Caco-2 (cell line): Measurements from ENCODE around the gene PPAN. TPM values are rescaled to one million over a fixed set of nuclear protein-coding genes. Genes with fewer than 3 reads are reported as not detected.
A peak's percentile ranks its signal among the peaks of the same experiment; 100 is the strongest.

Source experiments
- Bru-seq: library from RNA; stranded (reverse); fragments of 400-500 nt; gene quantifications from one replicate; lab custom pipeline; 2021; lab: Mats Ljungman, UMichigan
- BruChase-seq, 2 experiments: library from RNA; stranded (reverse); fragments of 400-500 nt; gene quantifications; one replicate each; lab custom pipeline; 2021; lab: Mats Ljungman, UMichigan
- BruUV-seq: library from RNA; stranded (reverse); fragments of 400-500 nt; replicated peaks from 2 replicates; lab custom pipeline; 2021; lab: Mats Ljungman, UMichigan
- CTCF ChIA-PET: fragments of 300-600 bp; sonication (Branson Sonifier 250); formaldehyde crosslinking; loops from one replicate; lab custom pipeline; 2022; ENCODE audit warnings: antibody characterized with exemption; lab: Charles Lee
- POLR2A ChIA-PET: fragments of 300-600 bp; sonication (Branson Sonifier 250); formaldehyde crosslinking; loops from one replicate; lab custom pipeline; 2022; ENCODE audit warnings: antibody characterized with exemption; lab: Charles Lee
- DNase-seq, 2 experiments: peaks; one replicate each; pipeline versions ENCODE4 v3.0.0 to v3.0.0-alpha.2; 2020 to 2022
- H3K27me3 ChIP-seq: replicated peaks from 2 replicates; pipeline ENCODE4 v1.6.0; 2011; ENCODE audit warnings: low read length; ENCODE audit not compliant: control insufficient read depth, insufficient read depth
- H3K36me3 ChIP-seq: 2 replicates; pipeline ENCODE4 v1.5.1; 2011; ENCODE audit warnings: low read length; ENCODE audit not compliant: control insufficient read depth, insufficient read depth
- H3K4me1 ChIP-seq: fragments of 250-450 bp; sonication (Bioruptor Pico); 2 replicates; pipeline ENCODE4 v1.5.1; 2020; ENCODE audit warnings: mild to moderate bottlenecking
- H3K4me3 ChIP-seq: 2 replicates; pipeline ENCODE4 v1.5.1; 2011; ENCODE audit warnings: low read depth, mild to moderate bottlenecking, control low read depth, low read length
- H3K9me3 ChIP-seq: fragments of 250-450 bp; sonication (Bioruptor Pico); 2 replicates; pipeline ENCODE4 v1.5.1; 2020; ENCODE audit warnings: mild to moderate bottlenecking, moderate library complexity
- H3K27ac Mint-ChIP-seq: one replicate; pipeline ENCODE4 v1.8.0; 2022; ENCODE audit warnings: mixed read lengths; ENCODE audit not compliant: unreplicated experiment
- H3K27me3 Mint-ChIP-seq: one replicate; pipeline ENCODE4 v1.8.0; 2022; ENCODE audit warnings: mixed read lengths; ENCODE audit not compliant: insufficient read depth, unreplicated experiment
- H3K36me3 Mint-ChIP-seq: one replicate; pipeline ENCODE4 v1.8.0; 2022; ENCODE audit warnings: mild to moderate bottlenecking, mixed read lengths; ENCODE audit not compliant: insufficient read depth, unreplicated experiment
- H3K4me1 Mint-ChIP-seq: one replicate; pipeline ENCODE4 v1.8.0; 2022; ENCODE audit warnings: low read depth, mixed read lengths; ENCODE audit not compliant: unreplicated experiment
- H3K4me3 Mint-ChIP-seq: one replicate; pipeline ENCODE4 v1.8.0; 2022; ENCODE audit warnings: mild to moderate bottlenecking, moderate library complexity, mixed read lengths; ENCODE audit not compliant: unreplicated experiment
- H3K9me3 Mint-ChIP-seq: one replicate; pipeline ENCODE4 v1.8.0; 2022; ENCODE audit warnings: mixed read lengths; ENCODE audit not compliant: unreplicated experiment
- intact Hi-C: fragments of 100-400 bp; cut with micrococcal nuclease; formaldehyde crosslinking; loops from one replicate; pipeline ENCODE4 v1.10.0; 2022; ENCODE audit not compliant: unreplicated experiment
- long read RNA-seq: library from polyadenylated mRNA; stranded (forward); transcript quantifications from one replicate; pipeline ENCODE4 v2.0.0, GENCODE V29; 2022
- total RNA-seq: library from RNA; stranded (reverse); gene quantifications from 2 replicates; pipeline ENCODE4 v1.2.3, GENCODE V29; 2022
- TF ChIP-seq, protein P1 (sequence below), 2 experiments: fragments of 200-600 bp in 1 of 2; IDR thresholded peaks; 1 replicate in 1 of 2; 2 replicates in 1 of 2; pipeline versions ENCODE4 v1.5.1 to v1.8.0; 2011 to 2022; ENCODE audit warnings: antibody characterized with exemption in 1 of 2, control low read depth in 1 of 2, inconsistent platforms in 1 of 2, low read depth in 1 of 2, low read length in 1 of 2, mild to moderate bottlenecking in 1 of 2, moderate library complexity in 1 of 2; ENCODE audit not compliant: insufficient read depth in 1 of 2, severe bottlenecking in 1 of 2, unreplicated experiment in 1 of 2

PPAN gene, protein sequence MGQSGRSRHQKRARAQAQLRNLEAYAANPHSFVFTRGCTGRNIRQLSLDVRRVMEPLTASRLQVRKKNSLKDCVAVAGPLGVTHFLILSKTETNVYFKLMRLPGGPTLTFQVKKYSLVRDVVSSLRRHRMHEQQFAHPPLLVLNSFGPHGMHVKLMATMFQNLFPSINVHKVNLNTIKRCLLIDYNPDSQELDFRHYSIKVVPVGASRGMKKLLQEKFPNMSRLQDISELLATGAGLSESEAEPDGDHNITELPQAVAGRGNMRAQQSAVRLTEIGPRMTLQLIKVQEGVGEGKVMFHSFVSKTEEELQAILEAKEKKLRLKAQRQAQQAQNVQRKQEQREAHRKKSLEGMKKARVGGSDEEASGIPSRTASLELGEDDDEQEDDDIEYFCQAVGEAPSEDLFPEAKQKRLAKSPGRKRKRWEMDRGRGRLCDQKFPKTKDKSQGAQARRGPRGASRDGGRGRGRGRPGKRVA
- total RNA-seq (61.0 and 62.8 TPM in 2 replicates), Bru-seq, nascent RNA (percentile 82 among the genes with signal in this experiment), BruChase-seq, experiment 1, labeled RNA remaining after a 2-hour chase (percentile 93 among the genes with signal in this experiment), BruChase-seq, experiment 2, labeled RNA remaining after a 6-hour chase (percentile 93 among the genes with signal in this experiment)
- long read RNA-seq, transcript PPAN-201 (12 exons, 1,657 nt) = major isoform, 110 of 125 reads
- long read RNA-seq, transcript PPAN-202 (11 exons, 1,575 nt) = minor isoform, 13 of 125 reads
- long read RNA-seq, partial matches to known transcripts = 0 of 125 reads
- long read RNA-seq, other reads (novel, unspliced or antisense) = 2 of 125 reads

DNA sequence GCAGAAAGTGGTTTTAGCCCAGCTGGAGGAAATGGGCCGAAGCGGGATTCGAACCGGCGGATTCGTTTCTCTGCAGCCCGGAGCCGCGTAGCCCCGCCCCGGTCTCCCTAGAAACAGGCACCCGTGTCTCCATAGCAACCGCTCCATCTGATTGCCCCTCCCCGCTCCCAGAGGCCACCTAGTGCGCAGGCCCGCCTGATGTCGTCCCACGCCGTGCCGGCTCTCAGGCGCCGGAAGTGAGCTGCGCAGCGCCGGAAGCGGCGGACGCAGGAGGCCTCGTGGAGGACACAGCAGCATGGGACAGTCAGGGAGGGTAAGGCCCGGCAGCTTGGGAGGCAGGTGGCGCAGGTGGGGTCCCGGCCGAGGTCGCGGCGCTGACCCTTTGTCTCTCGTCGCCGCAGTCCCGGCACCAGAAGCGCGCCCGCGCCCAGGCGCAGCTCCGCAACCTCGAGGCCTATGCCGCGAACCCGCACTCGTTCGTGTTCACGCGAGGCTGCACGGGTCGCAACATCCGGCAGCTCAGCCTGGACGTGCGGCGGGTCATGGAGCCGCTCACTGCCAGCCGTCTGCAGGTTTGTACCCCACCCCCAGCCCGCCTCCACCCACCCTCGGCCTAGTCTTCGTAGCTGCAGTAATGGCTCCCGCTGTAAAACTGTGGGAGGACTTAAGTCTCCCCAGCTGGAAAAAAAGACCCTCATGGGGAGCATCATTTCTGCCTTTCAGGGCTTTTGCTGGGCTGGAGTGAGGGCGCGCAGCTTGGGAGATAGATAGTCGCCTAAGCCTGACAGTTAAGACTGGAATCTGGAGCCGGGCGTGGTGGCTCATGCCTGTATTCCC, at the start of gene PPAN:
PPAN (plus strand) TSS at position 263 of the 837 bp plus-strand sequence; CDS start at position 296, 33 bp downstream.
- peak within 1 kb of the TSS; percentile 87 for H3K4me3 Mint-ChIP-seq
- H3K9me3 ChIP-seq = no peaks in the 10 kb centered on the region
- no peaks in the 10 kb centered on the region for H3K27me3 Mint-ChIP-seq
- BruUV-seq = no TSS peak
- H3K27me3 ChIP-seq = no peaks in the 10 kb centered on the region
- peaks cover 11% of the 10 kb centered on the region for H3K4me1 Mint-ChIP-seq
- peak within 1 kb of the TSS; percentile 92 for H3K4me3 ChIP-seq
- peaks cover 55% of the 10 kb centered on the region for H3K36me3 Mint-ChIP-seq
- H3K36me3 ChIP-seq = peaks cover 2% of the 10 kb centered on the region; the same call in 1 of the 2 replicates
- H3K9me3 Mint-ChIP-seq = no peaks in the 10 kb centered on the region
- CTCF ChIA-PET = interaction anchor here (0.6 to 1.0 kb wide), 2 partner anchors 10 to 145 kb away, joined by 3 to 10 read pairs; no protein-coding TSS in a partner anchor
- no peaks in the 10 kb centered on the region; the same call in 1 of the 2 replicates for H3K4me1 ChIP-seq
- TF ChIP-seq, protein P1, sequence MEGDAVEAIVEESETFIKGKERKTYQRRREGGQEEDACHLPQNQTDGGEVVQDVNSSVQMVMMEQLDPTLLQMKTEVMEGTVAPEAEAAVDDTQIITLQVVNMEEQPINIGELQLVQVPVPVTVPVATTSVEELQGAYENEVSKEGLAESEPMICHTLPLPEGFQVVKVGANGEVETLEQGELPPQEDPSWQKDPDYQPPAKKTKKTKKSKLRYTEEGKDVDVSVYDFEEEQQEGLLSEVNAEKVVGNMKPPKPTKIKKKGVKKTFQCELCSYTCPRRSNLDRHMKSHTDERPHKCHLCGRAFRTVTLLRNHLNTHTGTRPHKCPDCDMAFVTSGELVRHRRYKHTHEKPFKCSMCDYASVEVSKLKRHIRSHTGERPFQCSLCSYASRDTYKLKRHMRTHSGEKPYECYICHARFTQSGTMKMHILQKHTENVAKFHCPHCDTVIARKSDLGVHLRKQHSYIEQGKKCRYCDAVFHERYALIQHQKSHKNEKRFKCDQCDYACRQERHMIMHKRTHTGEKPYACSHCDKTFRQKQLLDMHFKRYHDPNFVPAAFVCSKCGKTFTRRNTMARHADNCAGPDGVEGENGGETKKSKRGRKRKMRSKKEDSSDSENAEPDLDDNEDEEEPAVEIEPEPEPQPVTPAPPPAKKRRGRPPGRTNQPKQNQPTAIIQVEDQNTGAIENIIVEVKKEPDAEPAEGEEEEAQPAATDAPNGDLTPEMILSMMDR (IDR thresholded peaks at IDR 0.05; ENCODE audit: insufficient read depth in 1 of 2, low read depth in 1 of 2, low read length in 1 of 2, severe bottlenecking in 1 of 2, unreplicated experiment in 1 of 2) = no peak
- POLR2A ChIA-PET = interaction anchor here (0.7 to 1.5 kb wide), 2 partner anchors 10 to 275 kb away, joined by 5 to 22 read pairs; partner anchors contain the start of gene TYK2
- DNase-seq = peak; percentile 97 to 98
- intact Hi-C loops = loop anchor here (1.0 kb wide), 1 partner anchor 10 kb away; no protein-coding TSS in a partner anchor
- peak within 1 kb of the TSS; percentile 85 for H3K27ac Mint-ChIP-seq

DNA sequence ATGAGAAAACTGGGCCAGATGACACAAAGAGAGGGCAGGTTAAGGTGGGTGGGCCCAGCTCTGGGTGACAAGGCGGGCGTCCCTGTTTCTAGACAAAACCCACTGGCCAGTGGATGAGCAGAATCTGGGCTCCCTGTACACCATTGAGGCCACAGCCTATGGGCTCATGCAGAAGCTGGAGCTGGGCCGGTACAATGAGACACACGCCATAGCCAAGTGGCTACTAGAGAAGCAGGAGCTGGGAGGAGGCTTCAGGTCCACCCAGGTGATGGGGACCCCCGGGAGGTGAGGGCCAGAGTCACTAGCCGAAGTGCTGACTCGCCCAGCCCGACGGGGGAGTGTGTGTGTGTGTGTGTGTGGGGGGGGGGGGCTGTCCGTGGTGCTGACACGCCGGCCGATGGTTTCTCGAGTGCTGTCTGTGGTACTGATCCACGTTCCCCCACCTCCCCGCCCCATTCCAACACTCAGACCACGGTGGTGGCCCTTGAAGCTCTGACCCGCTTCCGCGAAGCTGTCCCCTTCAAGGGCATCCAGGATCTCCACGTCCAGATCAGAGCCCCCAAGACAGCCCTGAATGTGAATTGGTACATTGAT, 44.3 kb upstream of the PPAN start:
- POLR2A ChIA-PET = no interaction called here
- peaks cover 22% of the 10 kb centered on the region for H3K27me3 Mint-ChIP-seq
- BruUV-seq = no TSS peak
- H3K4me1 Mint-ChIP-seq = no peaks in the 10 kb centered on the region
- Histone ChIP-seq H3K27me3 (no peaks in the 10 kb centered on the region), H3K4me3 (no peak overlapping the region), H3K4me1 (no peaks in the 10 kb centered on the region), H3K36me3 (no peaks in the 10 kb centered on the region), H3K9me3 (no peaks in the 10 kb centered on the region)
- H3K27ac Mint-ChIP-seq = no peak overlapping the region
- intact Hi-C loops = no loop called here
- DNase-seq = no peak
- peaks cover 5% of the 10 kb centered on the region for H3K36me3 Mint-ChIP-seq
- TF ChIP-seq, protein P1 (IDR thresholded peaks at IDR 0.05; ENCODE audit: insufficient read depth in 1 of 2, low read depth in 1 of 2, low read length in 1 of 2, severe bottlenecking in 1 of 2, unreplicated experiment in 1 of 2) = no peak
- H3K4me3 Mint-ChIP-seq = no peak overlapping the region
- CTCF ChIA-PET = interaction anchor here (0.6 kb wide), 1 partner anchor 105 kb away, joined by 3 read pairs; no protein-coding TSS in a partner anchor
- peaks cover 10% of the 10 kb centered on the region for H3K9me3 Mint-ChIP-seq
